Activated CD8-positive, alpha-beta memory T cell treated with anti-CD3 and anti-CD28 coated beads for 24 hours (primary cell): ENCODE results near the gene DGCR6.
"Not testable (repeated sequence)": the region's sequence is repeated elsewhere in the genome, so short reads cannot be mapped to it uniquely, and the experiment has no call there.

Source experiments
- DNase-seq: peaks from one replicate; pipeline ENCODE4 v3.0.0-alpha.2; 2020

The DGCR6 gene

GRCh38 chr22:18905540-18906409, at the start of gene DGCR6:
Gene DGCR6, plus strand, starts transcription at chr22:18906320. Its CDS starts 55 bp downstream, at chr22:18906375.
- no peak for DNase-seq

- not testable (repeated sequence) for DNase-seq
These were observed 46.8 kb upstream of the DGCR6 start for GRCh38 chr22:18859314-18859713.

GRCh38 chr22:18881260-18881659, 24.9 kb upstream of the DGCR6 start:
- DNase-seq = peak; percentile 83

GRCh38 chr22:18884465-18884864, 21.7 kb upstream of the DGCR6 start:
- DNase-seq = peak; percentile 51

- no peak for DNase-seq
These were observed 18.0 kb upstream of the DGCR6 start for GRCh38 chr22:18888115-18888514.

GRCh38 chr22:18890510-18891192, 15.5 kb upstream of the DGCR6 start:
- not testable (repeated sequence) for DNase-seq

GRCh38 chr22:18893775-18894174, 12.3 kb upstream of the DGCR6 start:
- not testable (repeated sequence) for DNase-seq

- not testable (repeated sequence) for DNase-seq
These were observed 10.0 kb upstream of the DGCR6 start for GRCh38 chr22:18896037-18896657.

GRCh38 chr22:18906410-18906745, 258 bp downstream of the DGCR6 start:
- not testable (repeated sequence) for DNase-seq

GRCh38 chr22:18906896-18907295, 776 bp downstream of the DGCR6 start:
- no peak for DNase-seq

- no peak for DNase-seq
These were observed 3.4 kb downstream of the DGCR6 start for GRCh38 chr22:18909556-18909955.

GRCh38 chr22:18911535-18911934, 5.4 kb downstream of the DGCR6 start:
- not testable (repeated sequence) for DNase-seq

- DNase-seq = not testable (repeated sequence)
These were observed 6.3 kb downstream of the DGCR6 start for GRCh38 chr22:18912264-18912946.

- not testable (repeated sequence) for DNase-seq
These were observed 8.4 kb downstream of the DGCR6 start for GRCh38 chr22:18914558-18914957.

- DNase-seq = not testable (repeated sequence)
These were observed 9.4 kb downstream of the DGCR6 start for GRCh38 chr22:18915550-18915949.

GRCh38 chr22:18917818-18918217, 11.7 kb downstream of the DGCR6 start:
- DNase-seq = not testable (repeated sequence)

GRCh38 chr22:18920257-18920902, 14.3 kb downstream of the DGCR6 start:
- DNase-seq = not testable (repeated sequence)

GRCh38 chr22:18925368-18926064, 19.4 kb downstream of the DGCR6 start:
- DNase-seq = no peak

- DNase-seq = no peak
These were observed 20.9 kb downstream of the DGCR6 start for GRCh38 chr22:18927020-18927419.

GRCh38 chr22:18927573-18927972, 21.5 kb downstream of the DGCR6 start:
- DNase-seq = no peak

- DNase-seq = no peak
These were observed 23.3 kb downstream of the DGCR6 start for GRCh38 chr22:18929459-18929858.
